Measurements from ENCODE around the gene KCNIP3.

DNA sequence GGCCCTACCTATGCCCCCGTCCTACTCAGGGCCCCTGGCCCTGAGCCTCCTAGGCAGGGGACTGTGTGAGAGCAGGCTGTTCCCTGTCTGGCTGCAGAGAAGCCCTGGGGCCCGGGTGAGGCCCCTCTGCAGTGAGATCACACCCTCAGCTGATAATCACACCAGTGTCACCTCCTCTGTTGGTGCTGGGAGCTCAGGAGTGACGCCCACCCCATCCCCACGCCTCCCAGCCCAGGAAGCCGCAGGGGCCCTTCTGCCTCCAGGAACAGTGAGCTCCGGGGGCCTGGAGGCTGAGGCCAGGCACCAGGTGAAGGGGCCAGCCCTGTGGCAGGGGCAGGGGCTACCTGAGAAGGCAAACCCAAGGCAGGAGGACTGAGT lies 20.0 kb downstream of the KCNIP3 start:
- TF ChIP-seq, protein P1, sequence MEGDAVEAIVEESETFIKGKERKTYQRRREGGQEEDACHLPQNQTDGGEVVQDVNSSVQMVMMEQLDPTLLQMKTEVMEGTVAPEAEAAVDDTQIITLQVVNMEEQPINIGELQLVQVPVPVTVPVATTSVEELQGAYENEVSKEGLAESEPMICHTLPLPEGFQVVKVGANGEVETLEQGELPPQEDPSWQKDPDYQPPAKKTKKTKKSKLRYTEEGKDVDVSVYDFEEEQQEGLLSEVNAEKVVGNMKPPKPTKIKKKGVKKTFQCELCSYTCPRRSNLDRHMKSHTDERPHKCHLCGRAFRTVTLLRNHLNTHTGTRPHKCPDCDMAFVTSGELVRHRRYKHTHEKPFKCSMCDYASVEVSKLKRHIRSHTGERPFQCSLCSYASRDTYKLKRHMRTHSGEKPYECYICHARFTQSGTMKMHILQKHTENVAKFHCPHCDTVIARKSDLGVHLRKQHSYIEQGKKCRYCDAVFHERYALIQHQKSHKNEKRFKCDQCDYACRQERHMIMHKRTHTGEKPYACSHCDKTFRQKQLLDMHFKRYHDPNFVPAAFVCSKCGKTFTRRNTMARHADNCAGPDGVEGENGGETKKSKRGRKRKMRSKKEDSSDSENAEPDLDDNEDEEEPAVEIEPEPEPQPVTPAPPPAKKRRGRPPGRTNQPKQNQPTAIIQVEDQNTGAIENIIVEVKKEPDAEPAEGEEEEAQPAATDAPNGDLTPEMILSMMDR (IDR thresholded peaks at IDR 0.05): no peak
- TF ChIP-seq POLR2A (IDR thresholded peaks at IDR 0.05): no peak

All from lower leg skin (tissue), 3 donors.